Activated T-cell treated with anti-CD3 and anti-CD28 coated beads for 48 hours (primary cell): ENCODE results near the gene CDK14.

Source experiments
- DNase-seq: peaks from one replicate; pipeline ENCODE4 v3.0.0-alpha.2; 2020; ENCODE audit warnings: low read depth

The CDK14 gene

DNA sequence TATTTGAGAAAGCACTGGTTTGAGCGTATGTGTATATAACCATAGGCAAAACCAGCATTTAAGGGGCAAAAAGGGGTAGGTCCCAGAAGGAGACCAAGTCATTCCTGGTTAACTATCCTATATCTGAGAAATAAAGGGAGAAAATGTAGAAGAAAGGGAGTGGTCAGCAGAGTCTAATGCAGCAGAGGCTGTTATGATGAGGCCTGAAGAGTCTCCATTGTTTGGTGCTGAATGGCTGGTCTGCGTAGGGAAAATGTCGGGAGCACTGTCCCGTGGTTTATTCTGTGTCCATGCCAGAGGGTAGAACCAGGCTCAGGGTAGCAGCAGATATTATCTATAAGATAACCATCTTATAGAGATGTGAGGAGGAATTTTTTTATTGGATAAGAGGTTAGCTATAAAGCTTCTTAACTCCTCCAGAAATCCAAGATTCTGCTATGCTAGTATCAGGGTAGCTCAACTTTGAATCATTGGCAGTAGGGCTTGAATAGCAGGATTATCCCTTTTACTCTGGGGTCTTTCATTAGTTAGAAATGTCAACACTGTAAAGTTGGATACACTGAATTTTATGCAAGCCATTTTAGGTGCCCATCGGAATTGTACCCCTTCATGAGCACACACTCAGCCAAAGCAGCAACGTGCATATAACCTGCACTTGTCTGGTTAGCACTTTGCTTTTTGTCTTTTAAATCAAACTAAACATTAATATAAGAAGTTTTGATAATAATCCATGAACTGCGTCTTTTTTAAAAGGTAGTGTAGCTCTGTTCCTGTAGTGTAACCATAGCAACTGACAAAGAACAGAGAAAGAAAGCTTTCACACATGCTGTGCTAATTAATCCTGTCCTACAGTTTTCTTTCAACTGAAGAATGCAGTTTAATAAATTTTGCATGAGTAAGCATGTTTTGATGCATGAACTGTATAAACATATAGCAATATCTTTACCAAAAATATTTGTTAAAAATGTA lies 356.1 kb downstream of the CDK14 start:
- no peak for DNase-seq

DNA sequence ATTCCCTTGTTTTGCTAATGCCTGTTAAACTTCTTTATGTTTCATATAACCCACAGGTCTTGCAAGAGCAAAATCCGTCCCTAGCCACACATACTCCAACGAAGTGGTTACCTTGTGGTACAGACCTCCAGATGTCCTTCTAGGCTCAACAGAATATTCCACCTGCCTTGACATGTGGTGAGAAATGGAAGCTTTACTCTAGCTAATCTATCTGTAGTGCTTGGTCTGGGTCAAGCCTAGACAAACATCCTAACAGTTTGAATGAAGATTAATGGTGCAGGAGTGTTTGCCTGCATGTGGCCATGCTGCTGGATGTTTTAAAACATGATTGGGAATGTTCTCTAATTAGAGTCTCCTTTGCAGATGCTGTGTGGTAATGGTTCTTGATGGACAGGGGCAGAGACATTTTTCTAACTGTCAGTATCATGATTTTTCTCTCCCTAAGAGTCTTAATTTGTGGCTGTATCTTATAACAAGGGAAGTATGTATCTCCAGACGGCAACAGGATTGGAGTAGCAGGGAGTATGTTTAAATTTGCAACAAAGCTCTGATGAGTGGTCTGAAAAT lies 359.6 kb downstream of the CDK14 start:
- DNase-seq: no peak

DNA sequence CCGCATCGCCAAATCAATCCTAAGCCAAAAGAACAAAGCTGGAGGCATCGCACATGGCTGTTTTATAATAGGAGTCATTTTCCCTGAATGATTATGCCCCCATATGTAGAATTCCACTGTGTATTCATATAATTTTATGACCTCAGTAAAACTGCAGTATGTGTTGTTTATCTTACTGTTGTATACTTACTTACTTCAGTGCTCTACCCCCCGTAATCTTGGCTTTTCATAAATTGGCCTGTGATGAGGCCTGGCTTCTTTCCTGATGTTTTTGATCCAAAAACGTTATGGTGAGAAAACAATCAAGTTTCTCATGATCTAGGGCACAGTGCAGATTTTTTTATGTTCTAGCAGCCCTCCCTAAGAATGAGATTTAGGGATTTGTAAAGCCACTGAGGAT lies 361.8 kb downstream of the CDK14 start:
- DNase-seq: no peak

DNA sequence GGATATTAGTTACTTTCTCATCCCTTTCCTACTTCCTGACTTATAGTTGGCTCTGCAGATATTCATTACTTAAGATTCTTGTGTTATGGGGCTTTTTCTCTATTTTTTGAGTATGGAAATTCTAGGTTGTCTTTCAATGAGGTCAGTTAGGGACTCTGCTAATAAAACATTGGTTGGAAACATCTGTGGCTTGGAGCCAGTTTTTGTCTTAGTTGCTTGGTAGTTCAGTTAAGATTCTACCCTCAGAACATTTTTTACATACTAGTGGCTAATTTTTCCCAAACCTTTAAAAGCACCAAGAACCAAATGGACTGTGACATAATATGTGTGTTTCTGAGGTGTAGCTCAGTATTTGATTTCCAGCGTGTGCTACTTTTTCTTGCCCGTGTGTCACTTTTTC lies 362.5 kb downstream of the CDK14 start:
- DNase-seq: no peak

GRCh38 chr7:90961037-90961725 lies 365.1 kb downstream of the CDK14 start:
- DNase-seq: no peak

DNA sequence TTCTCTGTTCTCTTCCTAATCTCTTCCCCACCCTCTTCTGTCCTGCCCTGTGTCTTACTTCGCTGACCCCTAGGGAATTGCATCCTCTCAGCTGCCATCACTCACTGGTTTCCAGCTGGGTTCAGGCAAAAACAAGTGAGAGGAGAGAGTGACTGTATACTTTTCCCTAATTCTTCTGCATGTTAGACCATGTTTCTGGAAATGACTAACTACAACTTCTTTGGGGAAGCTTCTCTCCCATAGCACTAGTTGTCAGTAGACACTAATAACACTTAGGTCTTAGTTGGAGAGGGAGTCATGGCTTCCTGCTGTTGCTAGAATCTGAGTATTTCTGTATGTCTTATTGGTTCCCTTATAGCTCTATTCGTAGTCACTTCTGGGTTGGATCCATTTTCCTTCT lies 369.1 kb downstream of the CDK14 start:
- DNase-seq: no peak

GRCh38 chr7:90966346-90966745 lies 370.2 kb downstream of the CDK14 start:
- DNase-seq: no peak

- DNase-seq: no peak
These were observed 372.8 kb downstream of the CDK14 start for GRCh38 chr7:90968871-90969270.

DNA sequence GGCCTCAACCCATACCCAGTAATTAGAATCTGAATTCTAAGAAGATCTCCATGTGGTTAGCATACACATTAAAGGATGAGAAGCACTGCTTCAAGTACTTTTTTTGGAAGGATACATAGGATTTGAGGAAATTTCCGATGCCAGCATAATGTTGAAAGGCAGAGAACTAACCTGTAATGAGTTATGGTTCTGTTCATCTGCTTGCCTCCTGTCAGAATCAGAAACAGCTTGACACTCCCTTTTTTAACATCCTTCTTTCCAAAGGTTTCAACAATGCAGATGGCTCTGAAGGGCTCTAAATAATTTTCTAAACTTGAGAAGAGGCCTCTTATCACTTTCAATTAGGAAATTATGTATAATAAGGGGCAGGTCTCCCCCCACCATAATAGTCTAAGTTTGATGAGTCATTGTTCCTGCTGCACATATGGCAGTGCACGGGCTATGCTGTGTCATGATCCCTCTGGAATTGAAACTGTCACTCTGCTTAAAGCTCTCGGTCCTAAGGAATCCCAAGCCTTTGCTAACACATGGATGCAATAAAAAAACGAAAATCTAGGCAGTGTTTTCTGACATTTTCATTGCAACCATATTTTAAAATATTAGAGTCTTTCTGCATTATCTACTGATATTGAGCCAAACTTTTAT lies 376.9 kb downstream of the CDK14 start:
- no peak for DNase-seq

- no peak for DNase-seq
These were observed 380.9 kb downstream of the CDK14 start for GRCh38 chr7:90977056-90977455.

- no peak for DNase-seq
These were observed 384.4 kb downstream of the CDK14 start for GRCh38 chr7:90980545-90980944.

DNA sequence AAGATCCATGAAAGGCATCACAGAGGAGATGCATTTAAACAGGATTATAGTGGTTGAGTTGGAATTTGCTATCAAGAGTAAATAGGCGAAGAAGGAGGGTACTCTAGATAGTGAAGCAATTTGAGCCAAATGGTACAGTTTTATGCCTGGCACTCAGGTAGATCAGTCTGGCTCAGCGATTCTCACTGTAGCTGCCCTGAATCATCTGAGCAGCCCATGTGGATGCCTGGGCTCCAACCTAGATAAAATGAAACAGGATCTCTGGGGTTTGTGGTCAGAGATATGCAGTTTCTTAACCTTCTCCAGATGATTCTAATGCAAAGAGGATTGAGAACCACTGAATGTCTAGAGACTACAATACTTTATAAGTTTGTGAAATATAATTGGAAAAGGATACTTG lies 386.1 kb downstream of the CDK14 start:
- no peak for DNase-seq

DNA sequence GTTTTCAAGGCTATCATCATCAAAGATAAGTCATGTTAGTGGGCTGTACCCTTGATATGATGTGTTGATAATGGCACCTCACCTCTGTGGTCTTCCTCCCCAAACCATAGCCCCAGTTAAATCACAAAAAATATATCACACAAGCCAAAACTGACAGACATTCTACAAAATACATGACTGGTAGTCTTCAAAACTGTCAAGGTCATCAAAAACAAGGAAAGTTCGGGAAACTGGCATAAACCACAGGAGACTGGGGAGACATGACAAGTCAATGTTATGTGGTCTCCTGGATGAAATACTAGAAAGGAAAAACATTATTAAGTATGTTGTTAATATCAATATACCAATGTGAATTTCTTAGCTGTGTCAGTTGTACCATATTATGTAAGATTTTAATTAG lies 388.6 kb downstream of the CDK14 start:
- DNase-seq: no peak

- no peak for DNase-seq
These were observed 392.4 kb downstream of the CDK14 start for GRCh38 chr7:90988516-90988915.

DNA sequence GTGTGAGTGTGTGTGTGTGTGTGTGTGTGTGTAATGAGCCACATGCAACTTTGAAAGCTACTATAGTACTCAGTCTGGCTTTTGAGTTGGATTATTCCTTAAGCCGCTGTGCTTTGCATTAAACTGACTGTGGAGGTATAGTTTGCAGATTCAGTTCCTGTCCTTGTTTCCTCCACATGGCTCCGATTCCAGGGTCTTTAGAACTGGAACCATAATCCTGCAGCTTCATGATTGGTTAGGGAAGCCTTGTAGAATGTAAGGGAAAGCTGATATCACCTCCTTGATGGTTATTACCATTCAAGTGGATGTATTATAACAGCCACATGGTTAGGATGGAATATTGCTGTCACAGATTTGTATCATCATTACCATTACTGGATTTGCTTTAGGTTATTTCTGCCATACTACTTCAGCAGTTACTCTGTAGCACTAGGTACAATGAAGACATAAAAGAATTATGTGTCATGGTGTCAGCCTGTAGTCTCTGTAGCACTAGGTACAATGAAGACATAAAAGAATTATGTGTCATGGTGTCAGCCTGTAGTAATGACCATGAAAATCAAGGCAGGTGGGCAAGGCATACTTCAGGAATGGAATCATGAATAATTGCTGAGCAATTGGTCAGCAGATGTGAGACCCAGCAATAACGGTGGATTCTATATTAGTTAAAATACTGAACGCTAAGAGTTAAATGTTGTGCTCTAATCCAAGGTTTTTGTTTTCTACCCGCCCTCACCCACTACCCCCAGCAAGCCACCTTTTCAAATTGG lies 393.1 kb downstream of the CDK14 start:
- DNase-seq: no peak

- DNase-seq: no peak
These were observed 398.0 kb downstream of the CDK14 start for GRCh38 chr7:90994121-90994520.

GRCh38 chr7:90994601-90995000 lies 398.5 kb downstream of the CDK14 start:
- no peak for DNase-seq

DNA sequence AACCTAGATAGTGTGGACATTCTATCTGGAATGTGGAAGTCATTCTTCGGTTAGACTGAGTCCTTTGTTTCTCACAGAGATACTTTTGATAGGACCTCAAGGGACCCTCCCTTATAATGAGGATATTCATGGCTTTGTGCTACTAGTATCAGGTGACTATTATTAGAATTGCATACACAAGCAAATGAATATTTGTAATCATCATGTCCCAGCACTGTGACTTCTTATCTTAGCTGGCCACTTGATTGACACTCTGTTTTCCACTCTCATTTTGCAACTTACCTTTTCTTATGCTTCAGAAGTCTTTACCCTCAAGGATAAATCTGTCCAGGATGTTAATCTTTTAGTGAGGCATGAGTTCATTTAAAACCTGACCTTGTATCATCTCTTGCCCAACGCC lies 399.9 kb downstream of the CDK14 start:
- DNase-seq: no peak

DNA sequence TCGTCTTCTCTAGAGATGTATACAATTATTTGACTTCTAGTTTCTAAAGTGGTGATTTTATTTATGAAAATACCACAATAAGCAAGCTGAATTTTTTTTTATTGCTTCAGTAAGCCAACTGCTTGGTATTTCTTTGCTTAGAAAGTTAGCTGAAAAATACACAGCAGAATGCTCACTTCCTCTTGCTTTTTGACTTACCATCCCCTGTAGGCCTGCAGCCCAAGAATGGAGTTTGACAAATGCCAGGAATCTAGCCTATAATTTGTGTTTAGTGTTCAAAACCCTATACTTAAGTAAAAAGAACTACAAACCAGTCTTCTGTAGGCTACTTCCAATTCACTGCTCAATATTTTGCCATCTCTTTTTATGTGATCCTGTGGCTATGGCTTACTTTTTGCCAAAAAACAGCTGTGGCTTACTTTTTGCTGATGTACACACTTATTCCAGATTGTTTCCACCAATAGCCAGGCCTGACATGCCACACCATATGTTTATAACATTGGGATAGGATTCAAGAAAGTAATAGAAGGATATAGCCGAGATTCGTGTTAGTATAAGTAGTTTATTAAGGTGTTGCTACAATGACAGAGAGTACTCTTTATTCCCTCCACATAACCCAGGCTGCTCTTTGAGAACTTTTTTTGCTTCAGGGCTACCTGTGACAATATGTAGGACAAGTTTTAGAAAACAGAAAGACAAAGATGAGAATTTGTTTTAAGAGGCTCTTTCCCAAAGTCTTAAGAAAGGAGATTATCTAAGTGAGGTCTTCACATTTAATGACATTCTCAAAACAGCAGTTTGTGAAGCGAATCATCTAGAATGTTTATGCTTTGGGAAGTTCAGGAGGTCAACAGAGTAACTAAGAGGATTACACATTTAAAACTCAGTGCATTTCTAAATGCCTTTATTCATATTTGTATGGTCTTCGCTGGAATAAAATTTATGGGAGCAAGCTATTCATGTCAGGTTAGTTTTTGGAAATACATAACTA lies 404.2 kb downstream of the CDK14 start:
- DNase-seq: no peak

- no peak for DNase-seq
These were observed 408.9 kb downstream of the CDK14 start for GRCh38 chr7:91005024-91005423.

DNA sequence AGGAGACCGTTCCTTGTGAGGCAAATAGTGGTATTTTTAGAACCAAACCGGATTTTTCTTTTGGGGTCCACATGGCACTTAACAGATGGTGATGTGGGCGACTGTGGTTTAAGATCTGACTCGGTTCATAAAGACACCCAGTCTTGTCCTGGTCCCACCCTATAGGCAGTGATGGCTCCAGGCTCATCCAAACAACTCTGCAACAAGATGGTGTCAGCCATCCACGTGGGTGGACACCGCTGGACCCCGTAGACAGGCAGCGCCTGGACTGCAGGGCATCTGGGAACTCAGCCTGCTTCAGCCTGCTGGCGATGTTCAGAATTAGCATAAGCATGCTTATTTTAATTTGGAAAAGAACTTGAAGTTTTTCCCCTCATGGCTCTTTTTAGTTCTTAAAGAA lies 409.7 kb downstream of the CDK14 start:
- DNase-seq: no peak
